K562 (cell line): Measurements from ENCODE around the gene ODAD4. TPM values are rescaled to one million over a fixed set of nuclear protein-coding genes. Genes with fewer than 3 reads are reported as not detected.

Experiments
- ATAC-seq: fragments of 200-7000 bp; cut with Tn5 transposase; 3 replicates; pipeline ENCODE4 v1.9.1; 2020; ENCODE audit warnings: moderate library complexity
- BruUV-seq: library from RNA; stranded (reverse); fragments of 400-500 nt; replicated peaks from 2 replicates; lab custom pipeline; 2021; lab: Mats Ljungman, UMichigan
- CTCF ChIA-PET: fragments of 300-600 bp; formaldehyde crosslinking; extraction: SDS; loops from one replicate; lab custom pipeline; 2021; ENCODE audit warnings: low intra/inter-chr PET ratio; lab: Yijun Ruan, JAX
- POLR2A ChIA-PET: fragments of 300-600, 350-650 bp; sonication (Branson Sonifier 250); formaldehyde crosslinking; extraction: SDS; loops from one replicate; lab custom pipeline; 2021; ENCODE audit warnings: antibody characterized with exemption, inconsistent platforms; lab: Yijun Ruan, JAX
- DNase-seq, 4 experiments: peaks; one replicate each; pipeline versions ENCODE4 v3.0.0 to v3.0.0-alpha.2; 2011 to 2018; ENCODE audit warnings: low spot score in 3 of 4, mixed read lengths in 3 of 4; ENCODE audit errors: extremely low read depth in 1 of 4
- FAIRE-seq: peaks from 2 replicates; lab custom pipeline; 2011; peaks lifted over from hg19 to GRCh38; lab: Jason Lieb, UNC
- H2AFZ ChIP-seq: 2 replicates; pipeline ENCODE4 v1.6.0; 2011; ENCODE audit warnings: low read depth, low read length, control low read depth, inconsistent platforms
- H3K27ac ChIP-seq: fragments of 200-600 bp; 3 replicates; pipeline ENCODE4 v1.8.0; 2011; ENCODE audit warnings: low read depth, mild to moderate bottlenecking, control low read depth, inconsistent platforms, low read length, moderate library complexity, mixed read lengths; ENCODE audit errors: extremely low read depth
- H3K27me3 ChIP-seq, 2 experiments: fragments of 300-600 bp in 1 of 2; 2 replicates in 1 of 2; 3 replicates in 1 of 2; pipeline versions ENCODE4 v1.6.0 to v1.8.0; 2011; ENCODE audit warnings: inconsistent platforms in 2 of 2, low read length in 2 of 2, mild to moderate bottlenecking in 1 of 2, mixed read lengths in 1 of 2, moderate library complexity in 1 of 2; ENCODE audit not compliant: control insufficient read depth in 2 of 2, insufficient read depth in 2 of 2
- H3K36me3 ChIP-seq: fragments of 300-600 bp; 3 replicates; pipeline ENCODE4 v1.8.0; 2011; ENCODE audit warnings: mild to moderate bottlenecking, low read length, inconsistent platforms; ENCODE audit not compliant: control insufficient read depth, insufficient read depth
- H3K4me1 ChIP-seq, 2 experiments: fragments of 200-600 bp in 1 of 2; replicated peaks in 1 of 2; 2 replicates in 1 of 2; 3 replicates in 1 of 2; pipeline versions ENCODE4 v1.5.1 to v1.8.0; 2011; ENCODE audit warnings: inconsistent platforms in 2 of 2, low read length in 2 of 2, mild to moderate bottlenecking in 1 of 2, mixed read lengths in 1 of 2, moderate library complexity in 1 of 2; ENCODE audit not compliant: control insufficient read depth in 2 of 2, insufficient read depth in 2 of 2
- H3K4me2 ChIP-seq: 2 replicates; pipeline ENCODE4 v1.6.1; 2011; ENCODE audit warnings: low read length, control low read depth, inconsistent platforms, mixed read lengths; ENCODE audit not compliant: insufficient read depth
- H3K4me3 ChIP-seq: fragments of 200-600 bp; sonication (generic), shearing (Covaris generic); 2 replicates; pipeline ENCODE4 v1.5.1; 2016; ENCODE audit warnings: control low read depth, inconsistent platforms
- H3K79me2 ChIP-seq: fragments of 200-600 bp; 3 replicates; pipeline ENCODE4 v1.8.0; 2011; ENCODE audit warnings: low read length, inconsistent platforms; ENCODE audit not compliant: control insufficient read depth, insufficient read depth
- H3K9ac ChIP-seq, 2 experiments: 2 replicates each; pipeline versions ENCODE4 v1.6.0 to v1.6.1; 2011; ENCODE audit warnings: low read depth in 2 of 2, low read length in 2 of 2, control low read depth in 1 of 2, inconsistent platforms in 1 of 2, mild to moderate bottlenecking in 1 of 2, mixed read lengths in 1 of 2; ENCODE audit not compliant: insufficient read depth in 1 of 2
- H3K9me1 ChIP-seq: one replicate; pipeline ENCODE4 v1.6.0; 2011; ENCODE audit warnings: inconsistent platforms, mild to moderate bottlenecking, low read length, moderate library complexity; ENCODE audit not compliant: control insufficient read depth, insufficient read depth
- H3K9me3 ChIP-seq: replicated peaks from 2 replicates; pipeline ENCODE4 v1.5.1; 2011; ENCODE audit warnings: low read depth, low read length, inconsistent platforms; ENCODE audit not compliant: control insufficient read depth, insufficient read depth
- H4K20me1 ChIP-seq: replicated peaks from 2 replicates; pipeline ENCODE4 v1.6.1; 2011; ENCODE audit warnings: low read length, inconsistent platforms, mixed read lengths; ENCODE audit not compliant: control insufficient read depth, insufficient read depth
- ATF3 ChIP-seq, 2 experiments: fragments of 450-650 bp in 1 of 2; sonication (generic) in 1 of 2; formaldehyde crosslinking in 1 of 2; IDR thresholded peaks in 1 of 2; conservative IDR thresholded peaks in 1 of 2; 2 replicates each; pipeline versions ENCODE4 v1.6.1 to v1.8.1; 2016 to 2023; ENCODE audit warnings: mild to moderate bottlenecking in 2 of 2, moderate library complexity in 2 of 2, inconsistent platforms in 1 of 2, missing genetic modification reagents in 1 of 2
- CC2D1A ChIP-seq: fragments of 450-650 bp; IDR thresholded peaks from 2 replicates; pipeline ENCODE4 v1.6.1; 2017; ENCODE audit warnings: mild to moderate bottlenecking
- MTA3 ChIP-seq: fragments of 450-650 bp; formaldehyde crosslinking; IDR thresholded peaks from 2 replicates; pipeline ENCODE4 v1.6.1; 2017; ENCODE audit warnings: mild to moderate bottlenecking, borderline replicate concordance
- RBBP5 ChIP-seq: fragments of 200-600 bp; sonication (generic); IDR thresholded peaks from 2 replicates; pipeline ENCODE4 v1.6.1; 2012; ENCODE audit warnings: borderline replicate concordance, mild to moderate bottlenecking, low read length, control low read depth, inconsistent platforms; ENCODE audit not compliant: insufficient read depth, poor library complexity, severe bottlenecking
- STAG1 ChIP-seq: sonication (generic); formaldehyde crosslinking; IDR thresholded peaks from 2 replicates; pipeline ENCODE4 v1.5.0; 2020; ENCODE audit warnings: missing genetic modification reagents, borderline replicate concordance
- ZNF445 ChIP-seq: fragments of 250-450 bp; sonication (Bioruptor Pico); IDR thresholded peaks from 2 replicates; pipeline ENCODE4 v1.4.0; 2020; ENCODE audit warnings: low read depth, mild to moderate bottlenecking, moderate library complexity
- ZNF699 ChIP-seq: fragments of 250-450 bp; sonication (Bioruptor Pico); IDR thresholded peaks from 2 replicates; pipeline ENCODE4 v1.8.0; 2021; ENCODE audit warnings: mild to moderate bottlenecking, moderate library complexity; ENCODE audit not compliant: insufficient replicate concordance
- WGBS: fragments of 100-300 bp; shearing (Covaris generic); methylation state at CpG from one replicate; pipeline ENCODE4 v1.1.6; 2016; ENCODE audit warnings: low coverage, mixed read lengths; ENCODE audit not compliant: insufficient coverage; ENCODE audit errors: missing lambda C conversion rate; 5-methylcytosine and 5-hydroxymethylcytosine counted together
- in situ Hi-C: fragments of 300-500 bp; cut with MboI; formaldehyde crosslinking; loops from 4 replicates; pipeline ENCODE4 v1.15.0; 2018; ENCODE audit warnings: inconsistent platforms, mixed read lengths
- intact Hi-C: fragments of 100-400 bp; cut with micrococcal nuclease; formaldehyde crosslinking; loops from 2 replicates; pipeline ENCODE4 v1.14.2; 2022
- polyA plus RNA-seq, 8 experiments: library from polyadenylated mRNA; depleted of rRNA in 4 of 8; stranded (reverse) in 5 of 8; unstranded in 3 of 8; fragments of >200 nt; fragmentation: Nextera tagmentation in 2 of 8; fragmentation: Illumina TruSeq in 1 of 8; extraction: Ambion mirVana in 2 of 8; extraction: Trizol in 1 of 8; gene quantifications; 2 replicates each; pipeline versions ENCODE4 v1.2.1 to v1.2.3, GENCODE V29; 2011 to 2014; ENCODE audit warnings: inconsistent platforms in 1 of 8, missing spikeins in 1 of 8
- total RNA-seq, 7 experiments: library from RNA; depleted of rRNA in 6 of 7; stranded (reverse); fragments of >200 nt in 6 of 7; fragmentation: Illumina TruSeq in 2 of 7; extraction: Trizol in 2 of 7; gene quantifications; 2 replicates each; pipeline versions ENCODE4 v1.2.1 to v1.2.3, GENCODE V29; 2011 to 2021; ENCODE audit warnings: low replicate concordance in 1 of 7

The ODAD4 gene
- total and polyA plus RNA-seq, 9 of the 15 experiments (the other 6 are each of a cell fraction or from before 2014, with no cell fraction given), result 0.09 to 0.98 (median 0.51) TPM

- Histone ChIP-seq H3K9ac (no peak overlapping the region), H3K4me1 (peaks cover 24 to 26% of the 10 kb centered on the region in 2 experiments), H3K4me2 (no peak overlapping the region), H3K4me3 (no peak overlapping the region), H2AFZ (no peak overlapping the region), H3K36me3 (no peaks in the 10 kb centered on the region), H3K9me3 (no peaks in the 10 kb centered on the region), H3K79me2 (no peaks in the 10 kb centered on the region), H3K27ac (no peak overlapping the region), H4K20me1 (no peaks in the 10 kb centered on the region), H3K9me1 (no peaks in the 10 kb centered on the region), H3K27me3 (no peaks in the 10 kb centered on the region)
- intact Hi-C loops (no loop called here), in situ Hi-C loops (no loop called here)
- no peak for FAIRE-seq
- 80% methylated on average over 8 of the region's 8 CpGs for WGBS
- ATAC-seq, result no peak
- TF ChIP-seq ZNF699 (no peak), MTA3 (no peak), CC2D1A (no peak), ZNF445 (no peak), ATF3 (IDR thresholded peaks at IDR 0.05) (no peak), ATF3 (CRISPR knock-in tag; conservative IDR thresholded peaks at IDR 0.05) (no peak), STAG1 (CRISPR knock-in tag) (no peak), RBBP5 (no peak)
- ChIA-PET CTCF (no interaction called here), POLR2A (interaction anchor here (0.6 kb wide), 2 partner anchors 9 to 11 kb away, joined by 3 read pairs; no protein-coding TSS in a partner anchor)
- no TSS peak for BruUV-seq
- DNase-seq, result no peak
Measured at GRCh38 chr17:41942626-41943373, 12.4 kb downstream of the ODAD4 start.
